ENCODE measurements around the gene METTL4. TPM values are rescaled to one million over a fixed set of nuclear protein-coding genes. Genes with fewer than 3 reads are reported as not detected.

The METTL4 gene
- total and polyA plus RNA-seq, 7 donors, result 4.2 to 9.6 (median 5.8) TPM

GRCh38 chr18:2515908-2516625 is 55.2 kb downstream of the METTL4 start:
- WGBS, 2 donors, result 84 to 87% methylated on average over 5 of the region's 5 CpGs
- H3K4me1 ChIP-seq, result peaks cover 0 to 9% (median 4%) of the 10 kb centered on the region in 4 donors
- intact Hi-C loops (cut with DNase I), result no loop called here
- H3K4me3 ChIP-seq, result no peak overlapping the region
- H3K27ac ChIP-seq, result peak overlapping the region in 2 of 4 donors; percentile 19 to 20
- H3K27me3 ChIP-seq, result no peaks in the 10 kb centered on the region
- no peaks in the 10 kb centered on the region for H3K9me3 ChIP-seq
- no peaks in the 10 kb centered on the region for H3K36me3 ChIP-seq
- no peak for DNase-seq
- no peak for TF ChIP-seq POLR2A (IDR thresholded peaks at IDR 0.05)
- no peak for TF ChIP-seq CTCF (IDR thresholded peaks at IDR 0.05)
- peak in 1 of 4 donors; percentile 21 for TF ChIP-seq EP300 (IDR thresholded peaks at IDR 0.05)
- TF ChIP-seq POLR2AphosphoS5 (IDR thresholded peaks at IDR 0.05), result peak in 1 of 4 donors; percentile 17

DNA sequence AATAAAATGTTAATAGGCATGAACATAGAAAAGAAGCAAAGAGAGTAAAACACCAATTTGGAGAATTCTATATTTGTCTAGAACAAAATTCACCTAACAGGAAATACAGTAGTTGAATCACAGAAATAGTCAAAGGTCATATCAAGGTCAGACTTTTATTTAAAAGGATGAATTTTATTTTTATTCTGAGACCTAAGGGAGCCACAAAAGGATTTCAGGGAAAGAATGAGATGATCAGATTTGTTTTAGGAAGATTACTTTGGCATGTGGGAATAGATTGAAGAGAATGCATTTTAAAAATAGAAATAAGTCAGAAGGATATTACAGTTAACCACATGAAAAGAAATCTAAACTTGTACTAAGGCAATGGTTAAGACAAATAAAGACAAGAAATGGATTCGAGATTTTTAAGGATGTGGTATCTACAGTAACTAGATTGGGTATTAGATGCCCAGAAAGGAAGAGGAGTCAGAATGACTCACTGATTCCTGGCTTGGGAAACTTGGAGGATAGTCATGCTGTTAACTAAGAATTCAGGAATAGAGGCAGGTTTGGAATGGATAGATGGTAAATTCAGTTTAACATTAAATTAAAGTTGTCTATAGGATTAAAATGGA is 56.0 kb downstream of the METTL4 start:
- no peak for DNase-seq
- Histone ChIP-seq H3K4me3 (no peak overlapping the region), H3K9me3 (no peaks in the 10 kb centered on the region), H3K36me3 (no peaks in the 10 kb centered on the region), H3K4me1 (peaks cover 0 to 9% (median 4%) of the 10 kb centered on the region in 4 donors), H3K27ac (no peak overlapping the region), H3K27me3 (no peaks in the 10 kb centered on the region)
- intact Hi-C loops (cut with DNase I), result no loop called here
- TF ChIP-seq CTCF (IDR thresholded peaks at IDR 0.05) (no peak), POLR2AphosphoS5 (IDR thresholded peaks at IDR 0.05) (peak in 1 of 4 donors; percentile 22), POLR2A (IDR thresholded peaks at IDR 0.05) (no peak), EP300 (IDR thresholded peaks at IDR 0.05) (no peak)
- 41 to 69% methylated on average over 1 of the region's 1 CpG for WGBS, 2 donors

DNA sequence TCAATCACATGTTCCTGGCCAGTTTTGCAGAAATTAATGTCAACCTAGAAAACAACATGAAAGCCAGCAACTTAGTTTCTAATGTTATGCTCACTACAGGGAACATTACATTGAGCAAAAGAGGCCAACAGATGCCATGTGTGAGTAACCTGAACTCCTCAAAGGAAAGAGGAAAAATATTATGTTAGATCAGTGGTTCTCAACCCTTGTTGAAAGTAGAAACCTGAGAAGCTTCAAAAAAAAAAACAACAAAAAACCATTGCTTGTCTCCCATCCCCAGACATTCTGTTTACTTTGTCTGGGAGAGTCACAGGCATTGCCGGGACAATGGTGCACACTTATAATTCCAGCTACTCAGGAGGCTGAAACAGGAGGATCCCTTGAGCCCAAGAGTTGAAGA is 57.7 kb downstream of the METTL4 start:
- no peak for DNase-seq
- no peaks in the 10 kb centered on the region for H3K9me3 ChIP-seq
- H3K36me3 ChIP-seq, result no peaks in the 10 kb centered on the region
- WGBS, 2 donors, result 59 to 70% methylated on average over 1 of the region's 1 CpG
- no peak for TF ChIP-seq POLR2AphosphoS5 (IDR thresholded peaks at IDR 0.05)
- TF ChIP-seq CTCF (IDR thresholded peaks at IDR 0.05), result no peak
- no peak for TF ChIP-seq EP300 (IDR thresholded peaks at IDR 0.05)
- TF ChIP-seq POLR2A (IDR thresholded peaks at IDR 0.05), result no peak
- intact Hi-C loops (cut with DNase I), result no loop called here
- no peaks in the 10 kb centered on the region for H3K27me3 ChIP-seq
- H3K4me1 ChIP-seq, result peaks cover 0 to 9% (median 4%) of the 10 kb centered on the region in 4 donors
- no peak overlapping the region for H3K27ac ChIP-seq
- no peak overlapping the region for H3K4me3 ChIP-seq

DNA sequence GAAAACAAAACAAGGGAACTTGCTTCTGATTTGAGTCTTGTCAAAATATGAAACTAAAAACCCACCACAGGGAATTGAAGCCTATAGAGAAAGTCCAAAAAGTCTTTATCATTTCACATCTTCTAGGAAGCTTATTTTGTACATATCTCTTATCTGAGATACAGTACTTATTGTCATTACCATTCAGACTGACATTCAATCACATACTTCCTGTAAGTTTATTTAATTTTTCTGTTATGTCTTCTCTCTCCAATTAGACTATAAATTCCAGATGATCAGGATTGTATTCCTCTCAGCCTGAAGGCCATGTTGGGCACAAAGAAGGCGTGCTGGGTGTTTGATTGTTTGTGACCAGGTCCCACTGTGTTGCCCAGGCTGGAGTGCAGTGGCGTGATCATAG is 59.2 kb downstream of the METTL4 start:
- Histone ChIP-seq H3K9me3 (no peaks in the 10 kb centered on the region), H3K36me3 (no peaks in the 10 kb centered on the region), H3K4me1 (peaks cover 0 to 9% (median 4%) of the 10 kb centered on the region in 4 donors), H3K27me3 (no peaks in the 10 kb centered on the region), H3K4me3 (no peak overlapping the region), H3K27ac (no peak overlapping the region)
- intact Hi-C loops (cut with DNase I), result no loop called here
- TF ChIP-seq POLR2A (IDR thresholded peaks at IDR 0.05), result no peak
- no peak for TF ChIP-seq CTCF (IDR thresholded peaks at IDR 0.05)
- no peak for TF ChIP-seq POLR2AphosphoS5 (IDR thresholded peaks at IDR 0.05)
- no peak for TF ChIP-seq EP300 (IDR thresholded peaks at IDR 0.05)
- DNase-seq, result no peak
- WGBS, 2 donors, result 85 to 90% methylated on average over 2 of the region's 2 CpGs
